Measurements from ENCODE around the gene NOB1. TPM values are rescaled to one million over a fixed set of nuclear protein-coding genes. Genes with fewer than 3 reads are reported as not detected.

The NOB1 gene
- total RNA-seq, 1 experiment from 2014 or later: 20.2 TPM

Other genes starting within 250 kb of the NOB1 start
- 1.9 and 5.1 TPM in 2 replicates for gene NFAT5, start 189.0 kb downstream of the NOB1 start, total RNA-seq (2014; rRNA removed; shearing (Covaris generic))
- gene NQO1, start 28.4 kb downstream of the NOB1 start, total RNA-seq (2014; rRNA removed; shearing (Covaris generic)): 2,318 and 2,447 TPM in 2 replicates
- 12.6 and 15.1 TPM in 2 replicates for gene WWP2, start 7.4 kb upstream of the NOB1 start, total RNA-seq (2014; rRNA removed; shearing (Covaris generic))
- gene CLEC18A, start 196.4 kb upstream of the NOB1 start, total RNA-seq (2014; rRNA removed; shearing (Covaris generic)): 0.02 TPM in 1 of 2 replicates, not detected in the other